ENCODE results near the gene ZNF800.

GRCh38 chr7:127375631-127376030 lies 16.9 kb downstream of the ZNF800 start:
- TF ChIP-seq CTCF (IDR thresholded peaks at IDR 0.05 in 8 of 11, conservative IDR thresholded peaks at IDR 0.05 in 3 of 11), result no peak
- no peak for TF ChIP-seq POLR2A (IDR thresholded peaks at IDR 0.05)
- no peak for TF ChIP-seq POLR2AphosphoS5 (IDR thresholded peaks at IDR 0.05)

All from spleen (tissue), 7 donors.